ENCODE measurements around the gene GTPBP1.

DNA sequence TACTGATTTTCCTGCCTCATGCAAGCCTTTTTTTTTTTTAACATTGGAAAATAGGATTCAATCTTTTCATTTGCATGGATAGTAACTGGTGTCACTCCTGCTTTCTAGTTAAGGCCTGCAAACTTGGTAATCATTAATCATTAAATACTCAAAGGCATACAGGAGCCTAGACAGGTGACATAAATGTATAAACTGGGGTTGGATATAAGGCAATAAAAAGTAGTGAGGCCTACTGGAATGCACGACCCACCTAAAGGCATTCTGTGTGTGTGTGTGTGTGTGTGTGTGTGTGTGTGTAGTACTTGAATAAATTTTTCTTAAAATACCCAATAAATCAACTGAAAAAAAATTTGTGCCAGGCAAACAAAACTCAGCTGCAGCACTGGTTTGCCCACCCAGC is 16.1 kb upstream of the GTPBP1 start:
- no peak for TF ChIP-seq EP300 (IDR thresholded peaks at IDR 0.05)
- TF ChIP-seq CTCF (IDR thresholded peaks at IDR 0.05), result no peak
- no peak for TF ChIP-seq POLR2A (IDR thresholded peaks at IDR 0.05)
- no peak for TF ChIP-seq POLR2AphosphoS5 (IDR thresholded peaks at IDR 0.05)
